Parathyroid adenoma (tissue), 2 donors: Measurements from ENCODE around the gene LARGE2.
A peak's percentile ranks its signal among the peaks of the same experiment; 100 is the strongest.

Experiments
- H2AFZ ChIP-seq: fragments of 300-600 bp; sonication (generic); one replicate; pipeline ENCODE4 v1.7.0; 2017; ENCODE audit warnings: antibody characterized with exemption, mild to moderate bottlenecking
- H3K27ac ChIP-seq: fragments of 300-600 bp; sonication (generic); one replicate; pipeline ENCODE4 v1.7.0; 2017
- H3K27me3 ChIP-seq: fragments of 300-600 bp; sonication (generic); one replicate; pipeline ENCODE4 v1.7.0; 2017; ENCODE audit warnings: low read length; ENCODE audit not compliant: control insufficient read depth, insufficient read depth
- H3K36me3 ChIP-seq: fragments of 300-600 bp; sonication (generic); one replicate; pipeline ENCODE4 v1.7.0; 2017; ENCODE audit warnings: low read length; ENCODE audit not compliant: control insufficient read depth, insufficient read depth
- H3K4me1 ChIP-seq: fragments of 300-600 bp; sonication (generic); one replicate; pipeline ENCODE4 v1.7.0; 2017; ENCODE audit warnings: control low read depth
- H3K4me2 ChIP-seq: fragments of 300-600 bp; sonication (generic); one replicate; pipeline ENCODE4 v1.7.0; 2017; ENCODE audit warnings: low read length
- H3K4me3 ChIP-seq: fragments of 300-600 bp; sonication (generic); one replicate; pipeline ENCODE4 v1.7.0; 2017; ENCODE audit warnings: low read depth, low read length
- H3K79me2 ChIP-seq: fragments of 300-600 bp; sonication (generic); one replicate; pipeline ENCODE4 v1.7.0; 2017; ENCODE audit warnings: control low read depth
- H3K9ac ChIP-seq: fragments of 300-600 bp; sonication (generic); one replicate; pipeline ENCODE4 v1.7.0; 2017; ENCODE audit warnings: mild to moderate bottlenecking
- H3K9me3 ChIP-seq: fragments of 300-600 bp; sonication (generic); one replicate; pipeline ENCODE4 v1.7.0; 2017; ENCODE audit warnings: low read length; ENCODE audit not compliant: control insufficient read depth
- TF ChIP-seq, protein P1 (sequence below): fragments of 300-600 bp; sonication (generic); IDR thresholded peaks from one replicate; pipeline ENCODE4 v1.7.0; 2017; ENCODE audit warnings: antibody characterized with exemption, mild to moderate bottlenecking
- donor health status: primary hyperparathyroidism.

The LARGE2 gene

DNA sequence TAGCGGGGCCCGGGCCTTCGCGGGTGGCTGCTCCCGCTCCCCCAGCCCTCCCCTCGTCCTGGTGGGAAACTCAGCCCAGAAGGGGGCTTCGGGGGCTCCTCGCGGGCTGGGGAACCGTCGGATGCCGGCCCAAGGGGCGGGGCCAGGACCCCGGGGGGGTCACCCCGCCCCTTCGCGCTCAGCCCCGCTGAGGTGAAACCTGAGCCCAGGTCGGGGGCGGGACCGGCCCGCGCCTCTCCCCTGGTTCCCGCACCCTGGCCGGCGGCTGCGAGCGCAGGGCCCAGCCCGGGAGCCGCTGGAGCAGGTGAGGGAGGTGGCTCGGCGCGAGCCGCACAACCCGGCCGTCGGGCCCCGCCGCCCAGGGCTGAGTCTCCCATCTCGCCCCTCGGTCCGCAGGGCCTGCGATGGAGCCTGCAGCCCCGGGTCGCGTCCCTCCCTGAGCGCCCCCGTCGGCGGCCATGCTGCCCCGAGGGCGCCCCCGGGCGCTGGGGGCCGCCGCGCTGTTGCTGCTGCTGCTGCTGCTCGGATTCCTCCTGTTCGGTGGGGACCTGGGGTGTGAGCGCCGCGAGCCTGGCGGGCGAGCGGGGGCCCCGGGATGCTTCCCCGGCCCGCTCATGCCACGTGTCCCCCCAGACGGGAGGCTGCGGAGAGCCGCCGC lies at the start of gene LARGE2:
TSS of gene LARGE2 (plus strand) at position 232 of the 658 bp plus-strand sequence. CDS start at position 459, 227 bp downstream.
- Histone ChIP-seq H3K4me1 (peaks cover 5% of the 10 kb centered on the region), H3K9me3 (no peaks in the 10 kb centered on the region), H3K27me3 (no peaks in the 10 kb centered on the region), H2AFZ (peak within 1 kb of the TSS; percentile 76), H3K79me2 (no peaks in the 10 kb centered on the region), H3K4me3 (peak within 1 kb of the TSS; percentile 47), H3K36me3 (no peaks in the 10 kb centered on the region), H3K4me2 (peak within 1 kb of the TSS; percentile 45), H3K9ac (peak within 1 kb of the TSS; percentile 49), H3K27ac (peak within 1 kb of the TSS; percentile 87)
- TF ChIP-seq, protein P1, sequence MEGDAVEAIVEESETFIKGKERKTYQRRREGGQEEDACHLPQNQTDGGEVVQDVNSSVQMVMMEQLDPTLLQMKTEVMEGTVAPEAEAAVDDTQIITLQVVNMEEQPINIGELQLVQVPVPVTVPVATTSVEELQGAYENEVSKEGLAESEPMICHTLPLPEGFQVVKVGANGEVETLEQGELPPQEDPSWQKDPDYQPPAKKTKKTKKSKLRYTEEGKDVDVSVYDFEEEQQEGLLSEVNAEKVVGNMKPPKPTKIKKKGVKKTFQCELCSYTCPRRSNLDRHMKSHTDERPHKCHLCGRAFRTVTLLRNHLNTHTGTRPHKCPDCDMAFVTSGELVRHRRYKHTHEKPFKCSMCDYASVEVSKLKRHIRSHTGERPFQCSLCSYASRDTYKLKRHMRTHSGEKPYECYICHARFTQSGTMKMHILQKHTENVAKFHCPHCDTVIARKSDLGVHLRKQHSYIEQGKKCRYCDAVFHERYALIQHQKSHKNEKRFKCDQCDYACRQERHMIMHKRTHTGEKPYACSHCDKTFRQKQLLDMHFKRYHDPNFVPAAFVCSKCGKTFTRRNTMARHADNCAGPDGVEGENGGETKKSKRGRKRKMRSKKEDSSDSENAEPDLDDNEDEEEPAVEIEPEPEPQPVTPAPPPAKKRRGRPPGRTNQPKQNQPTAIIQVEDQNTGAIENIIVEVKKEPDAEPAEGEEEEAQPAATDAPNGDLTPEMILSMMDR: no peak

DNA sequence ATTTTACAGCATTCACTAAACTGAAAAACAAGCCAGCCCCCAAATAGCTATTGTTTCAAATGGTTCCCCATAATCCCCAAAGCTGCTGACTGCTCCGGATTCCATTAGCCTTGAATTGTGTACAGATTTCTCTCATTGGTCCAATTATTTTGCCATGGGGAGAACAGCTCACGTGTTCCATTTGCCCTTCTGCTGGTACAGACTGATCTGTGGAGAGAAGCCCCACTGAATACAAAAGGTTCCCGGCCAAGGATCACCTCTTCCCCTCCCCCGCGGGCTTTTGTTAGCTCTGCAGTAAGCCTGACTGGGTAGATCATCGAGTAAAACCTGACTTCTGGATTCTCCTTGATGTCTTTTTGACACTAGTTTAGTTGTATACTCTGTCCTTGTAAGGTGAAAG lies 46.1 kb upstream of the LARGE2 start:
- H3K79me2 ChIP-seq: no peaks in the 10 kb centered on the region
- TF ChIP-seq, protein P1: no peak

DNA sequence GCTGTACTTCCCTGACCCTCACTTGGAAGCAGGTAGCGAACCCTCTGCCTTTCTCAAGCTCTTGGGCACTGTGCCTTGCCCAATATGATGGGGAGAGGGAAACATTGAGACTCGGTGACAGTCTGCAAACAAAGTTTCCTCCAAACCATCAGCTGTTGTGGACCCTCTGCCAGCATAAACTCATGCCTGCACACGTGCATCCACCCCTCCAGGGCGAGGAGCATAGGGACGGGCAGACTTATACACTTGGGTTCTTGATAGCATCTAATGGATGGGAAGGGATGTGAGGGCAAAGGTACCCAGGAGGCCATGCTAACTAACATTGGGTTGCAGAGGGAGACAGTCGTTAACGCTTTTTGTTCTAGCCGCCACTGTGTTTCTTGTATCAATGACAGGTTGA lies 45.2 kb upstream of the LARGE2 start:
- Histone ChIP-seq H3K79me2 (no peaks in the 10 kb centered on the region), H3K36me3 (no peaks in the 10 kb centered on the region), H3K9me3 (no peaks in the 10 kb centered on the region), H3K4me2 (no peak overlapping the region), H3K9ac (no peak overlapping the region), H3K4me1 (no peaks in the 10 kb centered on the region), H2AFZ (no peak overlapping the region), H3K27ac (no peak overlapping the region), H3K4me3 (no peak overlapping the region), H3K27me3 (no peaks in the 10 kb centered on the region)
- TF ChIP-seq, protein P1: no peak

More for the DNA sequence above, 46.1 kb upstream of the LARGE2 start:
- Histone ChIP-seq H3K4me1 (no peaks in the 10 kb centered on the region), H3K4me2 (no peak overlapping the region), H3K9ac (no peak overlapping the region), H3K27ac (no peak overlapping the region), H2AFZ (no peak overlapping the region), H3K27me3 (no peaks in the 10 kb centered on the region), H3K4me3 (no peak overlapping the region), H3K9me3 (no peaks in the 10 kb centered on the region), H3K36me3 (no peaks in the 10 kb centered on the region)

DNA sequence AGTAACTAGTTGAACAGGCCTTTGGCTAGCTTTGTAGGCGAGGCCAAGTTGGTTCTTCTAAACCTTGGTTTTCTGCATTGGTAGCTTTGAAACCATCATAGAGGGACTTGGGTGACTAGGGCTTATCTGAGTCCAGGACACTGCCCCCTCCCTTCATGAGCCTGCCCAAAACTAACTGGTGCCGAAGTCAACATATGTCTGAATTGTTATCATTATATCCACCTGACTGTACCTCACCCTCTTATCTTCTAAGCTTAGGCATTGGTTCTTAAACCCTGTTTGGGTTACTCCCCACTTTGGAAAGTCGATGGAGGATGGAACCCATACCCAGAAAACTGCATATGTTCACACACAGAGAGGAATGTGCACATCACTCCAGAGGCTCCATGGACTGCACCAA lies 44.6 kb upstream of the LARGE2 start:
- no peak overlapping the region for H3K9ac ChIP-seq
- H3K27me3 ChIP-seq: no peaks in the 10 kb centered on the region
- TF ChIP-seq, protein P1: no peak
- no peak overlapping the region for H3K4me2 ChIP-seq
- H3K79me2 ChIP-seq: no peaks in the 10 kb centered on the region
- H3K36me3 ChIP-seq: no peaks in the 10 kb centered on the region
- no peak overlapping the region for H3K27ac ChIP-seq
- no peak overlapping the region for H3K4me3 ChIP-seq
- no peaks in the 10 kb centered on the region for H3K4me1 ChIP-seq
- H2AFZ ChIP-seq: no peak overlapping the region
- H3K9me3 ChIP-seq: no peaks in the 10 kb centered on the region
